GM18502 (cell line): ENCODE results near the gene PPP1R3E.

ENCODE experiments used
- ATAC-seq: cut with Tn5 transposase; IDR thresholded peaks from one replicate; pipeline ENCODE4 v1.9.1; 2021; ENCODE audit warnings: mild to moderate bottlenecking; ENCODE audit not compliant: unreplicated experiment, poor library complexity

PPP1R3E gene

DNA sequence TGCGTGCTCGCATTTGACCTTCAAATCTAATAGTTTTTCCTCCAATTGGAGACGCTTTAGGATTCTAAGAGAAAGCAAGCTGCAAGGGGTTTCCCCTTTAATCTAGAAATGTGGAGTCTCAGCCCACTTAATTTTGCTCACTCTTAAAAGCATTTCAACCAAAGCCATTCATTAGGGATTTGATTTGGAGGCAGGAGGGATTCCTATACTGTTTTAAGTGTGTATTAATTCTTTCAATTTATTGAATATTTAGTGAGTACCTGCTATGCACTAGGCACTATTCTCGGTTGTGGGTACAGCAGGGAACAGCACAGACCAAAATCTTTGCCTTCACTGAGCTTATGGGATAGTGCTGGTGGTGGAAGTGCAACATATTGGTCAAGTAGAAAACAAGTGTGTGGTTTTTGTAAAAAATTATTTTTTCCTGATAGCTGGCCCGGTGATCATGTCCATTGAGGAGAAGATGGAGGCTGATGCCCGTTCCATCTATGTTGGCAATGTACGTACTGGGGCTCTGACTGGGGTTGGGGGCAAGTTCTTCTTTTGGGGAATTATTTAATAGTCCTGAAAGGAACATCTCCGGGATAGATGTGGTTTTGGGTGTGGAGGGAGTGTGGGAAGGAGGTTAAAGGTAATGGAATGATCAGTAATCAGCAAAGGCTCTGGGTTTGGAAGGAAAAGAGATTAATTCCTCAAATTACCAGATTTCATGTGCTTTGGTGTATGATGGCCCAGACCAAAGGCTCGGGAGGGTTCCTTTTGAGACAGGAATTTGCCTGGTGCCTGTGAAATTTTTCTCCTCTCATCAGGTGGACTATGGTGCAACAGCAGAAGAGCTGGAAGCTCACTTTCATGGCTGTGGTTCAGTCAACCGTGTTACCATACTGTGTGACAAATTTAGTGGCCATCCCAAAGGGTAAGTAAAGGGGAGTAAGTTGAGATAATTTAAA lies 20.2 kb upstream of the PPP1R3E start:
- ATAC-seq, result no peak

DNA sequence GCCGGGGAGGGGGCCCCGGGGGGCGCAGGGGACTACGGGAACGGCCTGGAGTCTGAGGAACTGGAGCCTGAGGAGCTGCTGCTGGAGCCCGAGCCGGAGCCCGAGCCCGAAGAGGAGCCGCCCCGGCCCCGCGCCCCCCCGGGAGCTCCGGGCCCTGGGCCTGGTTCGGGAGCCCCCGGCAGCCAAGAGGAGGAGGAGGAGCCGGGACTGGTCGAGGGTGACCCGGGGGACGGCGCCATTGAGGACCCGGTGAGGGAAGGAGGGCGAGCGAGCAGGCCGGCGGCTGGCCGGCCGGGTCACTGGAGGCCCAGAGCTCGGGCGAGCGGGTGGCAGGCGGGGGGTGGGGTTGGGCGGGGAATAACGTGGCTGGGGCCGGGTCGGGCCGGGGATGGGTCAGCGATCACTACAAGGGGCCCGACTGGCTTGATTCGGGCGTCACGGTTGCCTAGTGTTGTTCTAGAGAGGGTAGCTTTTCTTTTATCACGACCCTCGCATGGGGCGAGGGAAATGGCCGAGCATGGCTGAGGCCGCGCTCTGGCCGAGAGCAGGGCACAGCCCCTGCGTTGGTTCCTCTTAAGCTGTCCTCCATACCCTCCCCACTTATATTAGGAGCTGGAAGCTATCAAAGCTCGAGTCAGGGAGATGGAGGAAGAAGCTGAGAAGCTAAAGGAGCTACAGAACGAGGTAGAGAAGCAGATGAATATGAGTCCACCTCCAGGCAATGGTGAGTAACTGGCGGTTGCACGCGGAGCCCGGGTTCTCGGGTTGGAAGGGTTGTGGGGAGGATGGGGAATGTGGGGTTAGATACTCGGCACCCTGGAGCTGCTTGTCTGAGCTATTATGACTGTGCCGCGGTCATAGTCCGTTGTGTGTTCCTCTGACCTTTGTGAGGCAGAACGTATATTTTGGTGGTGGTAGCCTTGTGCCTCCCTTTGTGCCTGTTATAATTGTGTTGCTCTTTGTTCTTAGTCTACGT lies 19.2 kb upstream of the PPP1R3E start:
- peak; percentile 8 for ATAC-seq

- ATAC-seq, result peak; percentile 91
These were observed 18.2 kb upstream of the PPP1R3E start, which contains the start of gene PABPN1 for GRCh38 chr14:23320584-23321571. PABPN1 (plus strand) TSS chr14:23321457; CDS start chr14:23321470, 13 bp downstream.

DNA sequence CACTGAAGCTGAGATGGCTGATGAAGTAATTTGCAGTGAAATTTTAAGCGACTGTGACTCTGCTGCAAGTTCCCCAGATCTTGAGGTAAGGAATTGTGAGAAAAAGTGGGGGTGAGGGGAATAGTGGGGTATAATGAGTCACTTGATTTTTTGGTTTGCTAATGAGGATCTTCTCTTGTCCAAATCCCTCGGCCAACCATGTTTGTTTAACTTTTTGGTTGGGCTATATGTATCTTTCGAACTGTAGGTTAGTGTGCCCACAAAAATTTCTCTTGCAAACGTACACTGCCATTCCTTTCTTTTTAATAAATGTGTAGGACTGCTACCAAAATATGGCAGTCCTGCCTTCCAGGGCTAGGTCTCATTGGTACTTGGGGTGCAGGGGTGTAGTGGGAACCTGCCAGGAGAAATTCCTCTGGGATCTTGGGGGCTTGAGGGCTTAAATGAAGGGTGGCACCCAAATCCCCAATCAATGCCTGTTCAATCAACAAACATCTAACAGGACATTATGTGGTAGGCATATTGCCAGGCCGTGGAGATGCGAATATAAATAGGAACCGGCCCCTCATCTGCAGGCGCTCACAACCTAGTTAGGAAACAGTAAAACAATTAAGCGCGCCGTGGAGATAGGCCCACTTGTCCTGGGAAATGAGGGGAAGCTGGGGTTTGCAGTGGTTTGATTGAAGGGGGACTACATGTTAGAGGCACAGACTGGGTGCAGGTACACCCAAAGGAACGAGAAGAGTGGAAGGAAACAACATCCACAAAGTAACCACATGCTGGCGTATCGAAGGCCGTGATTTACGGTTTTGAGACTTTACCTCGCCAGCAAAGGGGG lies 17.3 kb upstream of the PPP1R3E start:
- ATAC-seq, result no peak

DNA sequence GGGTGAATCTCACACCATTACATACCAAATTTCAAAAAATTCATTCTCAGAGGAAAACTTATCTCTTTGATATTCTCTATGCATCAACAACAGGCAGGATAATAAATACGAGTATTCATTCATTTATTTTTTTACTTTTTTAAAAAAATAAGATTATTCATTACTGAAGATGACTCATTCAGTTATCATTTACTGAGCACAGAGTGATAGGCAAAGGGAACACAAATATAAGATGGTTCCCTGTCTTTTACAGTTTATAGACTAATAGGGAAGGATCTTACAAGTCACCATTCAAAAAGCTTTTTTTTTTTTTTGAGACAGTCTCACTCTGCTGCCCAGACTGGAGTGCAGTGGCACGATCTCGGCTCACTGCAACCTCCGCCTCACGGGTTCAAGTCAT lies 13.6 kb upstream of the PPP1R3E start:
- ATAC-seq, result no peak

GRCh38 chr14:23310546-23310945 lies 7.9 kb upstream of the PPP1R3E start:
- no peak for ATAC-seq

- ATAC-seq, result no peak
These were observed 6.2 kb upstream of the PPP1R3E start for GRCh38 chr14:23308721-23309445.

DNA sequence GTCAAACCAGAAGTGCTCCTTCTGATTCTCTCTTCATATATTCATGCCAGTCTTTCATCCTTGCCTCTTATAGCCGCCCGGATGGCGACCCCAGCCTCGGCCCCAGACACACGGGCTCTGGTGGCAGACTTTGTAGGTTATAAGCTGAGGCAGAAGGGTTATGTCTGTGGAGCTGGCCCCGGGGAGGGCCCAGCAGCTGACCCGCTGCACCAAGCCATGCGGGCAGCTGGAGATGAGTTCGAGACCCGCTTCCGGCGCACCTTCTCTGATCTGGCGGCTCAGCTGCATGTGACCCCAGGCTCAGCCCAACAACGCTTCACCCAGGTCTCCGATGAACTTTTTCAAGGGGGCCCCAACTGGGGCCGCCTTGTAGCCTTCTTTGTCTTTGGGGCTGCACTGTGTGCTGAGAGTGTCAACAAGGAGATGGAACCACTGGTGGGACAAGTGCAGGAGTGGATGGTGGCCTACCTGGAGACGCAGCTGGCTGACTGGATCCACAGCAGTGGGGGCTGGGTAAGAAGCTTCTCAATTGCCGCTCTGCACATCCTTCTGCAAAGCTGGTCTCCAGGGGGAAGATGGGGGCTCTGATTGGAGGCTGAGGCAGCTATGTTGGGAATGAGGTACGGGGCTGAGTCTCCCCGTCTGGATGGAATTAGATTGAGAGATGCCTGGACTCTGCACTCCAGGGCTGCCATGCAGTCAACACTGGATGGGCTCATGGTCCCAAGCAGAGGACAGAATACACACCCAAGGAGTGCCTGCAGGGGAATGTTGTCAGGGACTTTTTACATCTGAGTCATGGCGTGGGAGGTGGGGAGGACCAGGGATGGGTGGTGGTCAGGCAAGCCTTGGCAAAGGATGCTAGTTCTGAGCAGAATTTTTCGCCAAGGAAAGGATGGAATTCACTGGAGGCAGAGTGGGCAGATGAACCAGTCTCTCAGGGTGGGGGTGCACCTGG lies 5.3 kb upstream of the PPP1R3E start:
- ATAC-seq, result no peak

DNA sequence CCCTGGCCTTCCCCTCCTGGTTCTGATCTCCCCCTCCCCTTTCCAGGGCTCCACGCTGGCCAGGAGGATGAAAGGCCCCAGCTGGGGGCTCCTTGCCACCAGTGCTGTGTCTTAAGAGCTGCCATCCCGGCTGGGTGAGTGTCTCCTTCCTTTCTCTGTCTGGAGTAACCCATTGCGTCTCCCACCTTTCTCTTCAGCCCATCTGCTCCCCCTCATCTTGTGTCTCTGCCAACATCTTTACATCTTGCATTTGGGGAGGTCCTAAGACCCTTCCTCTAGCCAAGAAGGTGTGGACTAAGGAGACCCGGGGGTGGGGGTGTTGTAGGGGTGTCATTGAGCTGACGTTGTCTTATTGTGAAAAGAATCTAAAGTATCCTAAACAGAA lies 4.5 kb upstream of the PPP1R3E start:
- ATAC-seq, result no peak

DNA sequence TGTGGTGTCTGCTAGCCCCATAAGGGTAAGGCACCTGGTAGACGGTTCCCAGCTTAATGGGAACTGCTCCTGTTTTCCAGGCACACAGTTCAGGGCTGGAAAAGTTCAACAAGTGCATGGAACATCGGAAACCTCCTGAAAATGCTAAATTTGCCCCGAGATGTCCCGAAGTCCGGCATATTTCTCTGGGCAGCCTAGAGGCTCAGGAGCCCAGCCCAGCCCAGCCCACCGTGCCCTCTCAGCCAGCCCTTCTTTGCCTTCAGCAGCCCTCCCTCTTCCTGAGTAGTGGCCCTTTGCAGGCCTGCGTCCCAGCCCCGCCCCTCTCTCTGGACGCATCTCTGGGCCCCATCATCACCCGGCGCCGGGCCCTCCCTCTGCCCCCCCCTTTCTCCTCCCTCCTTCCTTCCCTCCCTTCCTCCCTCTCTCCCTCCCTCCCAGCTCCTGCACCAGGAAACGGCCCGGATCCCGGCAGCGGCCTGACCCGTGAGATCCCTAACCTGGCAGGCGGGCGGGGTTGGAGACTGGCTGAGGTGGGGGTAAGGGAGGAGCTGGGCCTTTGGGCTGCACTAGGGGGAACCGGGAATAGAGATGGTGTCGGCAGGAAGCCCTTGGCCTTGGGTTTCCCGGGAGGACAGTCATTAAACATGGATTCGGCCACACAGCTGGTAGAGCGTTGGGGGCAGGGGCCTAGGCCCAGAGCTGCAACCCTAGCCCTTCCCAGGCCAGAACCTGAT lies 3.9 kb upstream of the PPP1R3E start, which contains the start of gene BCL2L2:
Gene BCL2L2 (plus strand): TSS at position 422 of the 734 bp plus-strand sequence. CDS start 935 bp downstream, outside the sequence.
- no peak for ATAC-seq

DNA sequence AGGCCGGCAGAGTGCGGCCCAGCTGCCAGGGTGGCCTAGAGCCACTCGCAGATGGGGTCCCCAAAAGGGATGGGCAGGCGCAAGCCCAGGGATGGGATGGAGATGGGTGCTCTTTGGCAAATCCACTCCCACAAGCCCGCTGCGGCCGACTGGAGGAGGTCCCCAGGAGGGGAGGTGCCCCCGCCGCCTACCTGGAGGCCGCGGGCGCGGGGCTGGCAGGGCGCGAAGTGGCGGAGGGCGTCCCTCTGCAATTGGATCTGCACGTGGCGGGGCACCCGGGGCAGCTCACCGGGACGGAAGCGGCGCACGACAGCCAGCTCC lies 730 bp downstream of the PPP1R3E start:
- ATAC-seq, result peak; percentile 15

DNA sequence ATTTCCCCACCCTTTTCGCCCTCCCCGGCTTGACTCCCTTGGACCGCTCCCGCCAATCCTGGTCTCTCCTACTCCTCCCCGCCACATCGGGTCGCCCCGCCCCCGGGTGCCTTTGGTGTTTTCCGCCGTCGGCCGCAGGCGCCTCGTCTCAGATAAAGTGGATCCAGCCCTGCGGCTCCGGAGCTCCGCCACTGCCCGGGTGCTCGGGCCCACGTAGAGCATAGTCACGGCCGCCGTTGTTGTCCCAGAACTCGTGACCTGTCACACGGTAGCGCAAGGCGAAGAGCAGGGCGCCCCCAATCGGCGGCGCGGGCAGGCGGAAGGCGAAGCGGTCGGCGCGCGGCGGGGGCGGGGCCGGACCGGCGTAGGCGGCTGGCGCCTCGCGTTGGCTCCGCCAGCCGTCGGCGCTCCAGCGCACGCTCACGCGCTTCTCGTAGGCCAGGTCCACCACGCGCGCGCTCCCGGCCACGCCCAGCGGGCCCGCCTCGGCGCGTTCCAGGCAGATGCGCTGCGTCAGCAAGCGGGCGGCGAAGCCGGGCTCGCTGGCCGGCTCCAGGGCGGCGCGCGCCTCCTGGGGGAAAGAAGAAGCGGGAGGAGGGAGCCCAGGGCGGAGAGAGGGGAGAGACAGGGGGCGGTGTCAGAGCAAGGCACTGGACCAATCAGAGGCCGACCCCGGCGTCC lies 1.2 kb downstream of the PPP1R3E start:
- ATAC-seq, result peak; percentile 77

DNA sequence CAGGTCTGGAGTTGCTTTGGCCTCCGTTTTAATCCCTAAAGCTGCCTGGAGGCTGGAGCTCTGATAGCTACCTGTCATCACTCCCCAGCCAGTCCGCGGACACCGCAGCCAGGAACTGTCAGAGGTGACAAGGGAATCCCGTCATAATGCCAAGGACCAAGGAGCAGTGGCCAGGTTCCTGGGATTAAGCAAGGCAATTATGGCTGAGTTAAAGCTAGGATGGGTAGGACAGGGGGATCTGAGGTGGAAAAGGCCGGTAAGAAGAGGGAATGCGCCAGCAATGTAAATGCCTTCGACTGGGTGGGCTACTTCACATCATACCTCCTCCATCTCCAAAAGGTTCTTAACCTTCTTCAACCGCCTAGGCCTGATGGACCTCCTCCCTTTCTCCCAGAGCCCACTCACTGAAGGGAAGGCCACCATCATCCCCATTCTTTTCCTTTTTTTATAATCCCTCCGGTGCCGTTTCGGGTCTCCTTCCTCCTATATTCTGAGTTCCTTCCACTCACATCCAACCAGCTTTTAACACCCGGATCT lies 1.9 kb downstream of the PPP1R3E start:
- no peak for ATAC-seq

GRCh38 chr14:23299986-23300686 lies 2.5 kb downstream of the PPP1R3E start:
- no peak for ATAC-seq
